ENCODE data around the gene ACACA. TPM values are rescaled to one million over a fixed set of nuclear protein-coding genes. Genes with fewer than 3 reads are reported as not detected.
"Not testable (repeated sequence)": the region's sequence is repeated elsewhere in the genome, so short reads cannot be mapped to it uniquely, and the experiment has no call there.

Gene ACACA
- total RNA-seq, result 26.8 and 29.2 TPM in 2 replicates

DNA sequence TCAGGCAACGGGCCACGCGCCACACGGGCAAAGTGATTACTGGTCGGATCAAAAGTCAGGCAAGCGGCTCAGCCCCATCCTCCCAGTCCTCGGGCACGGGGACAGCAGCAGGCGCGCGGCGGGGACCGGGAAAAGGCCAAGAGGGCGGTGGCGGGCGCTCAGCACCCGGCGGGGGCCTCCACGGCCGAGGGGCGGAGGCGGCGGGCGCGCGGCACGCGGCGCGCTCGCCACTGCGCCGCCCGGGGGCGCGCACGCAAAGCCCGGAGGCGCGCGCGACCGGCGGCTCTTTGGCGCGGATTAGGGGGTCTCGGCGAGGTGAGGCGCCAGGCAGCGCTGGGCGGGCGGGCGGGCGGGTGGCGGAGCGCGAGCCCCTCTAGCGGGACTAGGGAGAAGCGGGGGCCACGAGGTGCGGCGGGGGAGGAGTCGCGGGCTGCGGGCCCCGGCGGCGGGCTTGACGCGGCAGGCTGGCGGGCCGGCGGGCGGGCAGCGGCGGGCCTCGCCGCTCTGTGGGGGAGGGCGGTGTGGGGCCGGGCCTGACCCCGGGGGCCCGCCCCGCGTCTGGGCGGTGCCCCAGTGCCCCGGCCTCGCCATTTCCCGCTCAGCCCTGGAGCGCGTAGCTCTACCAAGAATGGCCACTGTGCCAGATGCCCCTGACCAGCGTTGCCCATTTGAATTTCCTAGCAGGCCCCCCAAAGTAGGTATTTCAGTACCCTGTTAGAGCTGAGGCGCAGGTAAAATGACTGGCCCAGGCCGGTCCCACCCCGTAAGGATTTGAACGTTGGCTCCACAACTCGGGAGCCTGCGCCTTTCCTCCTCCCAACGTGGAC is at the start of gene ACACA, which contains the start of gene TADA2A:
Gene ACACA, minus strand, starts transcription at position 202 of the 827 bp plus-strand sequence. CDS start 537 bp downstream, outside the sequence.
Gene TADA2A, plus strand, starts transcription at position 252 of the 827 bp plus-strand sequence. CDS start 4,480 bp downstream, outside the sequence.
- peak; percentile 84 to 86 for DNase-seq (ENCODE audit: low read depth in 2 of 2)

DNA sequence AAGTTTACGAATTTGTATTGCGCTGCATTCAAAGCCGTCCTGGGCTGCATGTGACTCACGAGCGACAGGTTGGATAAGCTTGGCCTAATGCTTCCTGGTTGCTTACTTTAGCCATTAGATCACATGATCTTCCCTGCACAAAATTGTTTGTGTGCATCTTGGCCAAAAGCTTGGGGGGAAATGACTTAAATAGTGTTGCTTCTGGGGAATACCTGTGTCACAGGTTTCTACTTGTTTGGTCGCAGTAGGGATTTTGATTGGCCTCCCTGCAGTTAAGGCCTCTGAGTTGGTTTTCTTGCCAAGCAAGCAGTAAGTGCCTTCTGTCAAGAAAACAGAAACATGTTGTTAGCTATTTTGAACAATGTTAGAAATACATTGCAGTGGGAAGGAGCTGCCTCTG is 43.5 kb upstream of the ACACA start:
- DNase-seq (ENCODE audit: low read depth in 2 of 2), result peak in 1 of 2 donors; percentile 29

DNA sequence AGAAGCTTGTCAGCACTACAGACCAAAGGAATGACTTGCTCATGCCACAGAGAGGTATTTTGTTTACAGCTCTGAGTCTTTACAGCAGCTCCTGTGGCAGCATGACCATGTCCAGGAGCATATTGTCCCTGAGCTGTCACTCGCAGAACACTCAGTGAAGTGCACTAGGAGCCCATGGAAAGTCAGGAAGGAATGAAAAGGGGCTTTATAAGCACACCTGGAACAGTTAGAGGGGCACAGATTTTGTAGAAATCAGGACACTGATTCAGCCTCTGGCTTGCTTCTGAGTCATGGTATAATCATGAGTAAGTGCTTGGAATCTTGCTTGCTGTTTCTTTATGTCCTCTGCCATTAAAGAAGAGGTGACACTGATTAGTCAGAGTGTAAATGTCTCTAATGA is 41.0 kb upstream of the ACACA start:
- DNase-seq (ENCODE audit: low read depth in 2 of 2), result peak in 1 of 2 donors; percentile 42

DNA sequence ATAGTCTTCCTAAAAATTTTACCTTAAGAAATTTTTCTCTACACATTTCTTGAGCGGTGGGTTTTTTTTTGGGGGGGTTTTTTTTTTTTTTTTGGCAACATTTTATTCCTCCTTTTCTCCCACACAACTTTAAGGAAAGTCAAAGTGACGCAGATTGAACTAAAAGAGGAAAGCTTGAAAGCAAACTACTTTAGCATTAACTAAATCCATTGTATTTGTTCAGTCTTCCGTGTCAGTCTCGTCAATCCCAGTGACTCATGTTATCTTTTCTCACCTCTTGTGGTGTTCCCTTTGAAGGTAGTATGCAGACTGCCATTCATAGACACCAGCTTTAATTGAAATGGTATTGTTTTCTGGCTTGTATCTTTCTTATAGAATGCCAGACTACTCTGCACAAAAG is 39.4 kb upstream of the ACACA start:
- DNase-seq (ENCODE audit: low read depth in 2 of 2), result peak; percentile 28 to 40

DNA sequence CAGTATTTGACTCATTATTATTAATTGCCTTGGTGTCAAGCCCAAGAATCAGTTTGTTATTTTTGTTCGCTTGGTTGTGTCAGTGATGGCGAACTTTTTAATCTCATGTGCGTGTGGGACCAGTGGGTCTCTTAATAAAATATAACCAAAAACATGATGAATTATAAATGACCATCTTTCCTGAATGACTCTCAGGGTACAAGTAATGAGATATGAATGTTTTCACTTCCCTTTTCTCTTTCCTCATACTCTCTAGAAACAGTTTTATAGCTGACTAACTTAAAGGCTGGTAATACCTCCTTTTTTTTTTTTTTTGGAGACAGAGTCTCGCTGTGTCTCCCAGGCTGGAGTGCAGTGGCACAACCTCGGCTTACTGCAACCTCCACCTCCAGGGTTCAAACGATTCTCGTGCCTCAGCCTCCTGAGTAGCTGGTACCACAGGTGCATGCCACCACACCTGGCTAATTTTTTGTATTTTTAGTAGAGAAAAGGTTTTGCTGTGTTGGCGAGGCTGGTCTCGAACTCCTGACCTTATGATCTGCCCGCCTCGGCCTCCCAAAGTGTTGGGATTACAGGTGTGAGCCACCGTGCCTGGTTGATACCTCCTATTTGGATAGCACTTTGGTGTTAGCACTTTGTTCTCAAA is 34.9 kb upstream of the ACACA start:
- peak in 1 of 2 donors; percentile 68 for DNase-seq (ENCODE audit: low read depth in 2 of 2)

DNA sequence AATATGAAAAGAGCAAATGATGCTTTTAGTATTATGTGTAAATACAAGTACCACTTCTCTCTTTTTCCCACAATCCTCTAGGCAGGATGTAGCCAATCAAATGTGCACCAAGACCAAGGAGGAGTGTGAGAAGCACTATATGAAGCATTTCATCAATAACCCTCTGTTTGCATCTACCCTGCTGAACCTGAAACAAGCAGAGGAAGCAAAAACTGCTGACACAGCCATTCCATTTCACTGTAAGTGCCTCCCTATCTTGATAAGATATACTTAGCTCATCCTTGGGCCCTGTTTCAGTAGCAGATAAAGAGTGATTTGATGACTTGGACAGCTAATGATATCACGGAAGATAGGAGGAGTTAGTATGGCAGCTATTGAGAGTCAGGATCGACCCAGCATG is 33.8 kb upstream of the ACACA start:
- no peak for DNase-seq (ENCODE audit: low read depth in 2 of 2)

DNA sequence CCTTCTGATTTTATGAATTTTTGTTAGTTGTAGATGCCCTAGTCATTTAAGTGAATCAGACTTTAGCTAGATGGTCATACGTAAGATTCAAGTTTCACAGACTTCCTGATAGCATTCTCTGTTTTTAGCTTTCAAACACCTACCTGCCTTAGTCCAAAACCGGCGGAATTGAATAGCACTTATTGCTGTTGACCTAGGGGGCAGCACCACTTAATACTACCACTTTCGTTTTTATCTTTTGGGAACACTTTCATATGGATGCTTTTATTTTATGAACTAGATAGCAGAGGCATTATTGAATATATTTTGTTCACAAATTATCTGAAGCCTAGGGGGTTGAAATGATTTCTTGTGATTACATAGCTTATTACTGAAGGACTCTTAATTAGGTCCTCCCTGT is 31.5 kb upstream of the ACACA start:
- peak in 1 of 2 donors; percentile 22 for DNase-seq (ENCODE audit: low read depth in 2 of 2)

DNA sequence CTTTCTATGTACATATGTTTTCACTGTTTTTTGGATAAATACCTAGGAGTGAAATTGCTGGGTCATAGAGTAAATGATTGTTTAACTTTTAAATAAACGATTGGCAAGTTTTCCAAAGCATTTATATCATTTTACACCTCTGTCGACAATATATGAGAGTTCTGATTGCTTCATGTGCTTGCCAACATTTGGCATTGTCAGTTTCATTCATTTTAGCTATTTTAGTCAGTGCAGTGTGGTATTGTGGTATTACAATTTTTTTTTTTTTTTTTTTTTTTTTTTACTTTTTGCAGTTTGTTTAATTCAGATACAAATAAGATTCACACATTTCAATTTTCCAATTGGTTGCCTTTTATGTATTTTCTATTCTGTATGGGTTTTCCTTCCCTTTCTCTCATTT is 26.0 kb upstream of the ACACA start:
- DNase-seq (ENCODE audit: low read depth in 2 of 2), result no peak

DNA sequence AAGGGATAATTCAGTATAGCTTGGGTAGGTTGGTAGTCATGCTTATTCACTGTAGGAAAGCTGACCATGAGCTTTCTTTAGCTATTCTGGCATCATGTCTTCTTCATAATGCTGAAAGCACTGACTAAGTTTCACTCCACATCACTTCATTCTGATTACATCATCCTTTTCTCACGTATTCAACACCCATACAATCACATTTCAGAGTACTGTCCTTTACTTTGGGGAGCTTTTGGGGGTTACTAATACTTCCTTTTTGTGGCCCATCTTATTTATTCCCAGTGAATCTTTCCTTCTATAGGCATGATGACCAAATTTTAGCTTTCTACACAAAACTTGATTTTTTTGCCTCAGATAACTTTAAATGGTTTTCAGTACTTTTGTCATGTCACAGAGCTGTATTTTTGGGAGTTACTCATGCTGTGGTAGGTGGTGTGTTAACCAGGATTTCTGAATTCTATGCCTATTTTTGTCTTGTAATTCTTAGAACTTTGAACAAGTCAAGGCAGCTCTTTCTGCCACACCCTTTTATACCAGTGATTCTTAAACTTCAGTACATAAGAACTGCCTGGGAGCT is 23.5 kb upstream of the ACACA start:
- peak in 1 of 2 donors; percentile 31 for DNase-seq (ENCODE audit: low read depth in 2 of 2)

DNA sequence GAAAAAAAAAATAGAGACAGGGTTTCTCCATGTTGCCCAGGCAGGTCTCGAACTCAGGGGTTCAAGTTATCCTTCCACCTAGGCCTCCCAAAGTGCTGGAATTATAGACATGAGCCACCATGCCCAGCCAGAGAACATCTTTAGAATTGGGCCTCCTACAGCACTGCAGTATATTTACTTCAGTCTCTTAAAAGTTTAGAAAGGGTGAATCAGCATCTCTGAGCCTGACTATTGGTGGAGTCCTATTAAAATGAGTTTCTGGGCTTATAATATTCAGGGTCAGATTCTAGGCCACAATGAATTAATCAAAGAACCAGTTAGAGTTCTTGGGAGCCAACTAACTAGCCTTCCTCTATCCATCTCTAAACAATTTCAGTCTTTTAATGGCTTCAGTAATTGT is 22.8 kb upstream of the ACACA start:
- DNase-seq (ENCODE audit: low read depth in 2 of 2), result no peak

DNA sequence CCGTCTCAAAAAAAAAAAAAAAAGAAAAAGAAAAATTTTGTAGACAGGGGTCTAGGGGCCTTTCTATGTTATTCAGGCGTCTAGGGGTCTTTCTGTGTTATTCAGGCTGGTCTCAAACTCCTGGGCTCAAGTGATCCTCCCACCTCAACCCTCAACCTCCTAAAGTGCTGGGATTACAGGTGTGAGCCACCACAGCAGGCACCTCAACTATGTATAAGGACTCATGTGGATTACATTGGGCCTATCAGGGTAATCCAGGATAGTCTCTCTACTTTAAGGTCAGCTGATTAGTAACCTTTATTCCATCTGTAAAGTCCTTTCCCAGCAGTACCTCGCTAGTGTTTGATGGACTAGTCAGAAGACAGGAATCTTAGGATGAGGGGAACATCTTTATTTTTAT is 22.4 kb upstream of the ACACA start:
- DNase-seq (ENCODE audit: low read depth in 2 of 2), result no peak

DNA sequence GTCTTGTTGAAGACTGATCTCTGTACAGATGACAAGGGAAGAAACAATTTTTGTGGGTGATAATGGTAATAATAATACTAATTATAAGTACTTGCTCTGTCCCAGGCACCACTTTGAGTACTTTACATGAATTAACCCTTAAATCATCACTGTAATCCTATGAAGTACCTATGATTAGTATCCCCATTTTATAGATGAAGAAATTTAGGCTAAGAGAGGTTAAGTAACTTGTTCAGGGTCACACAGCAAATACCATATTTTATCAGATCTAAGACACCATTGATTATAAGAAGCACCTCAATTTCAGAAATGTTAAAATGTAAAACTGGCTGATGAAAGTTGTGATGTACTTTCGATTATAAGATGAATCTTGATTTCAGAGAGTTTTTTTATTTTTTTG is 18.6 kb upstream of the ACACA start:
- no peak for DNase-seq (ENCODE audit: low read depth in 2 of 2)

DNA sequence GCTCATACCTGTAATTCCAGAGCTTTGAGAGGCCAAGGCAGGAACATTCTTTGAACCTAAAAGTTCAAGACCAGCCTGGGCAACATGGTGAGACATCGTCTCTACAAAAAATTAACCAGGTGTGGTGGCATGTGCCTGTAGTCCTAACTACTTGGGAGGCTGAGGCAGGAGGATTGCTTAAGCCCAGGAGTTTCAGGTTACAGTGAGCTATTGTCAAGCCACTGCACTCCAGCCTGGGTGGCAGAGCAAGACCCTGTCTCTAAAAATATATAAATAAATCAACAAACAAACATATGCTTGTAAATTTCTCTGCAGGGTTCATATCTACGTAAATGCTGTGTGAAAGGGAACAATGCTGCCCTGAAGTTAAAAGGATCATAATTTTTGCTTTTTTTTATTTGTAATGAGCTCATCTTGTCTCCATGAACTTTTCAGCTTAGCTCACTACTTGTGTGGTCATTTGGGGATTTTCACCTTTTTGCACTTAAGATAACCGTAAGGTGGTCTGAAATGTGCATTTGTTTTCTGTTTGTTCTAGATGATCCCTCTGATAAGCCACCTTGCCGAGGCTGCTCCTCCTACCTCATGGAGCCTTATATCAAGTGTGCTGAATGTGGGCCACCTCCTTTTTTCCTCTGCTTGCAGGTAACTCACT is 16.5 kb upstream of the ACACA start:
- DNase-seq (ENCODE audit: low read depth in 2 of 2), result no peak

DNA sequence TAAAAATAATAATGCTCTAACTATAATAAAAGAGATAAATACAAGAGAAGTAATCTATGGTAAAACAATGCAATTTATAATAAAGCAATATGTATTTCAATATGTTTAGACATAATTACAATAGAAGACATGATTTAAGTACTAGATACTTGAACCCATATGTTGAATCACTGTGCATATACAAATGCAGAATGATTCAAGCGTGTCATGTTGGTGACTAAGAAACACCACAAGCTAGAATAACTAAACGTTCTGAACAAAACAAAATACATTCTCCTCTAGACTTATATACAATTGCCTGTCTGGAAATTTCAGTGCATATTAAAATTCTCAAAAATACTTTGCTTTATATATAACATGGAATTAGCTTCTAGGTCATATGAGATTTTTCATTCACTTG is 11.2 kb upstream of the ACACA start:
- no peak for DNase-seq (ENCODE audit: low read depth in 2 of 2)

DNA sequence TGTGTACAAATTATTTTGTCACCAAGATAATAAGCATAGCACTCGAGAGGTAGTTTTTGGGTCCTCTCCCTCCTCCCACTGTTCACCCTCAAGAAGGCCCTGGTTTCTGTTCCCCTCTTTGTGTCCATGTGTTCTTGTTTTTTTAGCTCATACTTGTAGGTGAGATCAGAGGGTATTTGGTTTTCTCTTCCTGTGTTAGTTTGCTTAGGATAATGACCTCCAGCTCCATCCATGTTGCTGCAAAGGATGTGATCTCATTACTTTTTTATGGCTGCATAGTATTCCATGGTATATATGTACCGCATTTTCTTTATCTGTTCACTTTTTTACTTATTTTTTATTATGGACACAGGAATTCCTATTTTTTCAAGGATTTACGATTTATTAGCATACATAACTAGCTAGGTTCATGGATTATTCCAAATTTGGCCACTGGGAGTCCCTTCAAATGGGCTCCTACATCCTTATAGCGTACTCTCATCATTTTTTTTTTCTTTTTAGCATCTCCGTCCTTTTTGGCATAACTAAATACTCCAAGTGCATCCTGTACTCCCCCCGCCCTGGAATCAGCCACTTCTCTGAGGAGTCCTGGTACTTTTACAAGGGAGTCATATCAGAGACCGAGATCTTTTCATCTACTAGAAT is 7.4 kb upstream of the ACACA start:
- peak in 1 of 2 donors; percentile 26 for DNase-seq (ENCODE audit: low read depth in 2 of 2)

DNA sequence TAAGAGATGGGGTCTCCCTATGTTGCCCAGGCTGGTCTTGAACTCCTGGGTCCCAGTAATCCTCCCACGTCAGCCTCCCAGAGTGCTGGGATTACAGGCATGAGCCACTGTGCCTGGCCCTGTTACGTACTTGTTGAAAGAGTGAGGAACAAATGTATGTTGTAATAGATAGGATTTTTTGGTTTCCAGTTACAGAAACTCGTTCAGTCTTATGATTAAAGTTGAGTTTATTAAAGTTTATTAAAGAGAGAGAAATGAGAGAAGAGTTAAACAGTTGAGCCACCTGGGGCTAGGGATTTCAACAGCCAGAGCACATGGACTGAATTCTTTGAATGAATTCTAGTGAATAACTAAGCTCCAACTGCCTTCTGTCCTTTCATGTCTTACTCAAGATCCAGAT is 3.7 kb upstream of the ACACA start:
- no peak for DNase-seq (ENCODE audit: low read depth in 2 of 2)

DNA sequence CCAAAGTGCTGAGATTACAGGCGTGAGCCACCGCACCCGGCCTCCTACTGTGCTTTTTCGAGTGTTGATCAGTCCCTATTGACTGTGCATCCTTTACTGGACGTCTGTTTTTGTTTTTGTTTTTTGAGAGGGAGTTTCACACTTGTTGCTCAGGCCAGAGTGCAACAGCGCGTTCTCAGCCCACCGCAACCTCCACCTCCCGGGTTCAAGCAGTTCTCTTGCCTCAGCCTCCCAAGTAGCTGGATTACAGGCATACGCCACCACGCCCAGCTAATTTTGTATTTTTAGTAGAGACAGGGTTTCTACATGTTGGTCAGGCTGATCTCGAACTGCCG is 1.5 kb upstream of the ACACA start:
- DNase-seq (ENCODE audit: low read depth in 2 of 2), result not testable (repeated sequence)

DNA sequence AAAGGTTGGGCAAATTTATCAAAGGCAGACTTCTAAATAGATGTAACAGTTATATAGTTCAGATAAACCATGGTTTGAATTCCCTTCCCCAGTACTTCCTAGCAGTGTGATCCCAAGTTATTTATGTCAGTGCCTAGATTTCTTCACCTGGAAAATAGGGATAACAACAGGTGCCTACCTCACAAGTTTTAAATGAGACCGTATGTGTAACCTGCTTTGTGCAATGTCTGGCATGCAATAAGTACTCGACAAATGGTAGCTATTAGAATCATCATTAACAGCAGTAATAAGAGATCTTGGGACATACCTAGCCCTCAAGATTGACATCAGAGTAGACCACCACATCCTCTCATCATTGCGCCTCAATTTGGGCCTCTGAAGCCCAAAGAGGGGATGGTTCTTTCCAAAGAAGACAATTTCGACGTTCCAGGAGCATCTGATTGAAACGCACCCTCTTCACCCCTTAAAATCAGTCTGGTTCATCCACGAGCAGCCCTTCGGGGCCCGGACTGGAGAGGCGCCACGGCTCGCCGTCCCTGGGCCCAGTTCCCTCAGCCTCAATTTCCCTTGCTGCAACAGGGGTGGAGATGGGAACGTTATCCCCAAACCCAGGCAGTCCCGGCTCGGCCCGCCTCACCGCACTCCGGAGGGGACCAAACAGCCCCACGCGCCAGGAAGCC is 541 bp downstream of the ACACA start:
- peak in 1 of 2 donors; percentile 26 for DNase-seq (ENCODE audit: low read depth in 2 of 2)

DNA sequence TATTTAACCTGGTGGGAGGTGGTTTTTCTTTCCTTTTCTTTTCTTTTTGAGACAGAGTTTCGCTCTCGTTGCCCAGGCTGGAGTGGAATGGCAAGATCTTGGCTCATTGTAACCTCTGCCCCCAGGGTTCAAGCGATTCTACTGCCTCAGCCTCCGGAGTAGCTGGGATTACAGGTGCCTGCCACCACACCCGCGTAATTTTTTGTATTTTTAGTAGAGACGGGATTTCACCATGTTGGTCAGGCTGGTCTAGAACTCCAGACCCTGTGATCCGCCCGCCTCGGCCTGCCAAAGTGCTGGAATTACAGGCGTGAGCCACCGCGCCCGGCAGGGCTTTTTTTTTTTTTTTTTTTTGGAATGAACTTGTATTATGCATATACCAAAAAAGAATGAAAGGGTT is 1.1 kb downstream of the ACACA start:
- DNase-seq (ENCODE audit: low read depth in 2 of 2), result not testable (repeated sequence)

DNA sequence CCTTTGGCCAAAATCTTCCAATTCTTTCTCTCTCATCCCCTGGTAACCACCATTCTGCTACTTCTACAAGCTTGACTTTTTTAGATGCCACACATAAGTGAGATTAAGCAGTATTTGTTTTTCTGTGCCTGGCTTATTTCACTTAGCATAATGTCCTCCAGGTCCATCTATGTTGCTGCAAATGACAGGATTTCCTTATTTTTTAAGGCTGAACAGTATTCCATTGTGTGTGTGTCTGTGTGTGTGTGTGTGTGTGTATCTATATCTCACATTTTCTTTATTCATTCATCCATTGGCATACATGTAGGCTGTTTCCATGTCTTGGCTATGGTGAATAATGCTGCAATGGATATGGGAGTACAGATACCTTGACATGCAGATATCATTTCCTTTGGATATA is 6.1 kb downstream of the ACACA start:
- DNase-seq (ENCODE audit: low read depth in 2 of 2), result no peak

DNA sequence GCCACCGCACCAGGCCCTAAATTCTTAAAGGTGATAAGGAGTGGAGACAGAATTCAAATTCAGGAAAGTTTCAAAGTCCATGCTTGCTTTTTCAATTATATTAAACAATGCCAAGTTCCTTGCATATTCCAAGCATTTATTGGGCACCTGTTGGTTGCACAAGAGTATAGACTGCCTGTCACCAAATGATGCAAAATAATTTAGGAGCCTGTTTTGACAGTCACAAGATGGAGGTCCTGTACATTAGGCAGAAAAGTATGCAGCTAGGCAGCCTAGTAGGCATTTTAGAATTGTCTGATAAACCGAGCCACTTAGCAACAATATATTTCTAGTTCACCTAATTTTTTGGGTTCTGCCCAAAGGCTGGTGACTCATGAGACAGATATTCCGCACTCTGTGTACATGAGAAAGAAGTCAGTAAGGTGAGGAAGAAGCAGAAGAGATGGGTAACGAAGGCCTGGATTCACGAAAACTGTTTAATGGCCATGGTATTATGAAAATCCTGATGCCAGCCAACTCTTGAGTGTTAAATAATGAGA is 7.3 kb downstream of the ACACA start:
- DNase-seq (ENCODE audit: low read depth in 2 of 2), result peak in 1 of 2 donors; percentile 9
